Measurements from ENCODE around the gene CCDC24. TPM values are rescaled to one million over a fixed set of nuclear protein-coding genes. Genes with fewer than 3 reads are reported as not detected.
A peak's percentile ranks its signal among the peaks of the same experiment; 100 is the strongest.

CCDC24 gene
- total and polyA plus RNA-seq, 9 of the 15 experiments (the other 6 are each of a cell fraction or from before 2014, with no cell fraction given): 0.31 to 4.5 (median 1.5) TPM

GRCh38 chr1:44036409-44037139, 45.2 kb downstream of the CCDC24 start (continued):
- TF ChIP-seq SAP30 (IDR thresholded peaks at IDR 0.05; ENCODE audit: borderline replicate concordance, insufficient read depth, low read depth, low read length, poor library complexity, severe bottlenecking) (no peak), NCOA6 (IDR thresholded peaks at IDR 0.05) (no peak), MLX (CRISPR knock-in tag; conservative IDR thresholded peaks at IDR 0.05) (0 out of 4 replicates have a peak, but pooled peaks of 1 of the 2 experiments have one; percentile 29), ZNF76 (CRISPR knock-in tag; IDR thresholded peaks at IDR 0.05; ENCODE audit: borderline replicate concordance) (no peak), FOXA3 (CRISPR knock-in tag; conservative IDR thresholded peaks at IDR 0.05 in 1 of 2, IDR thresholded peaks at IDR 0.05 in 1 of 2) (0 out of 4 replicates have a peak, but pooled peaks of 1 of the 2 experiments have one; percentile 72), ZNF511 (CRISPR knock-in tag; IDR thresholded peaks at IDR 0.05) (0 out of 2 replicates have a peak, but pooled peaks have one; percentile 50), MLLT1 (IDR thresholded peaks at IDR 0.05) (no peak), SMARCA5 (IDR thresholded peaks at IDR 0.05) (peak; percentile 80; the same call in 1 of the 2 replicates), C11orf30 (IDR thresholded peaks at IDR 0.05; ENCODE audit: low read depth) (0 out of 2 replicates have a peak, but pooled peaks have one; percentile 4), HMG20B (CRISPR knock-in tag; IDR thresholded peaks at IDR 0.05) (no peak), ZNF316 (IDR thresholded peaks at IDR 0.05) (peak; percentile 37), XRCC5 (IDR thresholded peaks at IDR 0.05; ENCODE audit: low read depth, low read length) (no peak), ZBTB11 (CRISPR knock-in tag; IDR thresholded peaks at IDR 0.05) (no peak)
